Heart left ventricle (tissue), 13 donors: Measurements from ENCODE around the gene SARM1.
A peak's percentile ranks its signal among the peaks of the same experiment; 100 is the strongest.

Experiments
- CTCF ChIP-seq, 12 donors: fragments of 200-600 bp; sonication (generic) in 4 of 12; IDR thresholded peaks; one replicate each; pipeline versions ENCODE4 v1.5.0 to v1.8.0; 2018 to 2022; ENCODE audit warnings: antibody characterized with exemption in 12 of 12, mild to moderate bottlenecking in 5 of 12
- POLR2A ChIP-seq, 2 donors: fragments of 450-650 bp; IDR thresholded peaks; one replicate each; pipeline ENCODE4 v1.6.1; 2017; ENCODE audit warnings: antibody characterized with exemption in 2 of 2, mild to moderate bottlenecking in 2 of 2, moderate library complexity in 2 of 2
- donor health status: ischemic (EF 13 %, LVEDD 7.1; RV severe dilation, severe dysfunction).
- donor health status: DM: no; HTN: yes; CAD: no.
- donor health status: DM: no; HTN: no; CAD: no.
- donor health status: ischemic (EF 25% LVEDD 6.9; RV normal size, moderate dysfunction).
- donor health status: ischemic (EF 25% LVEDD 5.7; RV mildly dilated, moderate dysfunction).
- donor health status: ischemic (EF 35%, LVEDD 5.7; RV mildly dilated, moderate dysfunction).
- donor health status: nonischemic (EF 11% LVEDD 7.7; RV severe dilation, severe dysfunction).
- donor health status: DM: yes; HTN: yes; CAD: no.
- donor health status: PGD.
- donor health status: ischemic (EF 29% LVEDD 5.4; RV normal size, mild dysfunction).
- donor health status: nonischemic (EF 23%, LVEDD 6.1; RV moderate dilation, normal function).

GRCh38 chr17:28357061-28357900 lies 14.2 kb upstream of the SARM1 start, which contains the start of gene POLDIP2:
- TF ChIP-seq POLR2A (IDR thresholded peaks at IDR 0.05) = peak; percentile 52 to 97
- peak in 3 of 12 donors; percentile 16 to 33 (median 29) for TF ChIP-seq CTCF (IDR thresholded peaks at IDR 0.05)
